Measurements from ENCODE around the gene FAM131A. TPM values are rescaled to one million over a fixed set of nuclear protein-coding genes. Genes with fewer than 3 reads are reported as not detected.

Gene FAM131A
- total and polyA plus RNA-seq, 9 of the 15 experiments (the other 6 are each of a cell fraction or from before 2014, with no cell fraction given), result 0.48 to 11.1 (median 4.3) TPM

DNA sequence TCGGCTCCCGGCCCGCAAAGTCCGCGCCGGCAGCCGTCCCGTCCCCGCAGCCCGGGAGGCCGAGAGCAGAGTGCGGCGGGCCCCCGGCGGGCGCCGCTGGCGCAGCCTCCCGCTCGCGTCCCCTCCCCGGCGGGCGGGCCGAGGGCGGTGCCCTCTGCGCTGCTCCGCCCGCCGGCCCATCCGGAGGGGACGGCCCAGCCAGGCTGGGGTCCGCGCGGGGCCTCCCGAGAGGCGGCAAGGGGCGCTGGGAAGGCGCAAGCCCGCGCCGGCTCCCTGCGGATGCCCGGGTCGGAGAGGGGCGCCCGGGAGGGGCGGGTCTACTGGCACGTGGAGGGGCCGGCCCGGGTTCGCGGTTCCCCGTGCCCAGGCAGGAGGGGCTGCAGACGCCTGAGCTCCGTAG lies 24.1 kb downstream of the FAM131A start, which contains the start of the genes CLCN2 and POLR2H (continued):
- TF ChIP-seq BHLHE40 (IDR thresholded peaks at IDR 0.05; ENCODE audit: low read length), result peak; percentile 64
- TF ChIP-seq, protein P1, sequence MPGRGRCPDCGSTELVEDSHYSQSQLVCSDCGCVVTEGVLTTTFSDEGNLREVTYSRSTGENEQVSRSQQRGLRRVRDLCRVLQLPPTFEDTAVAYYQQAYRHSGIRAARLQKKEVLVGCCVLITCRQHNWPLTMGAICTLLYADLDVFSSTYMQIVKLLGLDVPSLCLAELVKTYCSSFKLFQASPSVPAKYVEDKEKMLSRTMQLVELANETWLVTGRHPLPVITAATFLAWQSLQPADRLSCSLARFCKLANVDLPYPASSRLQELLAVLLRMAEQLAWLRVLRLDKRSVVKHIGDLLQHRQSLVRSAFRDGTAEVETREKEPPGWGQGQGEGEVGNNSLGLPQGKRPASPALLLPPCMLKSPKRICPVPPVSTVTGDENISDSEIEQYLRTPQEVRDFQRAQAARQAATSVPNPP (IDR thresholded peaks at IDR 0.05; ENCODE audit: borderline replicate concordance, insufficient read depth, insufficient read length), result no peak

DNA sequence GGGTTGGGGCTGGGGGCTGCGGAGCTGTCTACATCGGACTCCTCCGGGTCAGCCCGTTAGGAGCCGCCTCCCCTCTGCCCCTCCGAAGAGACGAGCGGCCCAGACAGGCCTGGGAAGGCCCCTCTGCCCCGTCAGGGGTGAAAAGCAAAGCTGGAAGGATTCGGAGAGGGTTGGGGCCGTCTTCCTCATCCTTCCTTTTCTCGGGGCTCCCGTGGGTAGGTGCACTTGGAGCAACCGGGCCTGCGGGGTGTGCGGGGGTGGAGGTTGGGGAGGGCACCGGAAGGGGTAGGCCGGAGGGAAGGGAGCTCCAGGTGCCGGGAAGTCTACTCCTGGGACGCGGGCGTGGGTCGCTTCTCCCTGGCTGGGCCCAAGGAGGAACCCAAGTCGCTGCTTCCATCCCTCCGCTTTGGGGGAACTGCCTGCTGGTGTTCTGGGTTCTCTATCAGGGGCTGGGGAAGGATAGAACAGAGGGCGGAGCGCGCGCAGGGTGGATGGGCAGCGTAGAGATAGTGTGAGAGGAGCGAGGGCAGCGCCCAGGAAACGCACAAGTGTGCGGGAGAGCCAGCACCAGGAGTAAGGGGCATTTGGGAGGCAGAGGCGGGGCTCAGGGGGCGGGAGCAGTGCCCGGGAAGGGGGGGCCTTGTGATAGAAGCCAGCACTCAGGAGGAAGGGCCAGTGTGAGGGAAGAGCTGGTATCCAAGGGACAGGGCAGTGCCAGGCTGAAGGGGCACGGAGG lies 24.7 kb downstream of the FAM131A start:
- peak overlapping the region; percentile 71 for H3K4me3 ChIP-seq
- H2AFZ ChIP-seq (ENCODE audit: low read depth, low read length), result peak overlapping the region; percentile 85
- POLR2A ChIA-PET, result interaction anchor here (0.6 to 2.6 kb wide), 7 partner anchors 8 to 656 kb away, joined by 3 to 35 read pairs (median 4); no protein-coding TSS in a partner anchor
- FAIRE-seq (peak; percentile 59), ATAC-seq (peak; percentile 10), DNase-seq (ENCODE audit: extremely low read depth in 1 of 4, low spot score in 3 of 4) (peak; percentile 54 to 76 (median 68))
- under 1% methylated on average over 30 of the region's 38 CpGs for WGBS (ENCODE audit: insufficient coverage, low coverage, missing lambda C conversion rate)
- H3K9me3 ChIP-seq (replicated peaks; ENCODE audit: control insufficient read depth, insufficient read depth, low read depth, low read length), result no peaks in the 10 kb centered on the region
- H3K4me2 ChIP-seq (ENCODE audit: insufficient read depth, low read length), result peak overlapping the region; percentile 97
- CTCF ChIA-PET (ENCODE audit: low intra/inter-chr PET ratio), result no interaction called here
- H3K9me1 ChIP-seq (ENCODE audit: control insufficient read depth, insufficient read depth, low read length), result peaks cover 8% of the 10 kb centered on the region
- peak overlapping the region; percentile 98 for H3K27ac ChIP-seq (ENCODE audit: extremely low read depth, low read depth, low read length)
- in situ Hi-C loops (cut with MboI), result no loop called here
- H3K9ac ChIP-seq (ENCODE audit: insufficient read depth in 1 of 2, low read depth in 2 of 2, low read length in 2 of 2), result peak overlapping the region; percentile 88 to 95
- BruUV-seq (replicated peaks), result no TSS peak
- peaks cover 46% of the 10 kb centered on the region for H3K36me3 ChIP-seq (ENCODE audit: control insufficient read depth, insufficient read depth, low read length)
- H3K27me3 ChIP-seq (ENCODE audit: control insufficient read depth in 2 of 2, insufficient read depth in 2 of 2, low read length in 2 of 2), result no peaks in the 10 kb centered on the region
- intact Hi-C loops (cut with micrococcal nuclease), result loop anchor here (1.0 kb wide), 1 partner anchor 17 kb away; no protein-coding TSS in a partner anchor
- H3K4me1 ChIP-seq (replicated peaks in 1 of 2; ENCODE audit: control insufficient read depth in 2 of 2, insufficient read depth in 2 of 2, low read length in 2 of 2), result peaks cover 28 to 61% of the 10 kb centered on the region in 2 experiments
- H4K20me1 ChIP-seq (replicated peaks; ENCODE audit: control insufficient read depth, insufficient read depth, low read length), result no peaks in the 10 kb centered on the region
- H3K79me2 ChIP-seq (ENCODE audit: control insufficient read depth, insufficient read depth, low read length), result peaks cover 56% of the 10 kb centered on the region
- TF ChIP-seq, protein P2, sequence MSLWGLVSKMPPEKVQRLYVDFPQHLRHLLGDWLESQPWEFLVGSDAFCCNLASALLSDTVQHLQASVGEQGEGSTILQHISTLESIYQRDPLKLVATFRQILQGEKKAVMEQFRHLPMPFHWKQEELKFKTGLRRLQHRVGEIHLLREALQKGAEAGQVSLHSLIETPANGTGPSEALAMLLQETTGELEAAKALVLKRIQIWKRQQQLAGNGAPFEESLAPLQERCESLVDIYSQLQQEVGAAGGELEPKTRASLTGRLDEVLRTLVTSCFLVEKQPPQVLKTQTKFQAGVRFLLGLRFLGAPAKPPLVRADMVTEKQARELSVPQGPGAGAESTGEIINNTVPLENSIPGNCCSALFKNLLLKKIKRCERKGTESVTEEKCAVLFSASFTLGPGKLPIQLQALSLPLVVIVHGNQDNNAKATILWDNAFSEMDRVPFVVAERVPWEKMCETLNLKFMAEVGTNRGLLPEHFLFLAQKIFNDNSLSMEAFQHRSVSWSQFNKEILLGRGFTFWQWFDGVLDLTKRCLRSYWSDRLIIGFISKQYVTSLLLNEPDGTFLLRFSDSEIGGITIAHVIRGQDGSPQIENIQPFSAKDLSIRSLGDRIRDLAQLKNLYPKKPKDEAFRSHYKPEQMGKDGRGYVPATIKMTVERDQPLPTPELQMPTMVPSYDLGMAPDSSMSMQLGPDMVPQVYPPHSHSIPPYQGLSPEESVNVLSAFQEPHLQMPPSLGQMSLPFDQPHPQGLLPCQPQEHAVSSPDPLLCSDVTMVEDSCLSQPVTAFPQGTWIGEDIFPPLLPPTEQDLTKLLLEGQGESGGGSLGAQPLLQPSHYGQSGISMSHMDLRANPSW (CRISPR knock-in tag; IDR thresholded peaks at IDR 0.05), result no peak
- TF ChIP-seq ARNT (IDR thresholded peaks at IDR 0.05), result no peak
- peak; percentile 33; the same call in 1 of the 2 replicates for TF ChIP-seq ELF1 (tag; IDR thresholded peaks at IDR 0.05)
- TF ChIP-seq KLF10 (CRISPR knock-in tag; IDR thresholded peaks at IDR 0.05), result no peak
- TF ChIP-seq E2F3 (CRISPR knock-in tag; IDR thresholded peaks at IDR 0.05), result no peak
- TF ChIP-seq KDM1A (IDR thresholded peaks at IDR 0.05), result no peak
- TF ChIP-seq TAL1 (IDR thresholded peaks at IDR 0.05), result no peak
- TF ChIP-seq HCFC1 (IDR thresholded peaks at IDR 0.05; ENCODE audit: low read depth, low read length), result no peak
- no peak for TF ChIP-seq MAFK (IDR thresholded peaks at IDR 0.05; ENCODE audit: low read length)
- TF ChIP-seq FOXM1 (IDR thresholded peaks at IDR 0.05; ENCODE audit: low read depth), result no peak
- TF ChIP-seq FOXM1 (CRISPR knock-in tag; IDR thresholded peaks at IDR 0.05; ENCODE audit: low read depth), result no peak
- no peak for TF ChIP-seq HMG20B (CRISPR knock-in tag; IDR thresholded peaks at IDR 0.05)
